Esophagus muscularis mucosa (tissue), 4 donors: ENCODE data around the gene RBMS3. TPM values are rescaled to one million over a fixed set of nuclear protein-coding genes. Genes with fewer than 3 reads are reported as not detected.

Source experiments
- DNase-seq: peaks from one replicate; pipeline ENCODE4 v3.0.0-alpha.2; 2017; ENCODE audit errors: extremely low spot score
- H3K27ac ChIP-seq, 4 donors: fragments of 200-600 bp; sonication (generic); replicated peaks in 1 of 4; 1 replicate in 3 of 4; 2 replicates in 1 of 4; pipeline ENCODE4 v1.5.1; 2016 to 2019; ENCODE audit warnings: mild to moderate bottlenecking in 1 of 4
- H3K27me3 ChIP-seq, 4 donors: fragments of 200-600 bp; sonication (generic); one replicate each; pipeline versions ENCODE4 v1.5.1 to v1.6.0; 2016 to 2019
- H3K36me3 ChIP-seq, 4 donors: fragments of 200-600 bp; sonication (generic); one replicate each; pipeline ENCODE4 v1.5.1; 2016 to 2019
- H3K4me1 ChIP-seq, 4 donors: fragments of 200-600 bp; sonication (generic); one replicate each; pipeline ENCODE4 v1.5.1; 2016 to 2019
- H3K4me3 ChIP-seq, 4 donors: fragments of 200-600 bp; sonication (generic); 1 replicate in 2 of 4; 2 replicates in 2 of 4; pipeline ENCODE4 v1.5.1; 2016 to 2019; ENCODE audit warnings: mild to moderate bottlenecking in 4 of 4, moderate library complexity in 1 of 4
- H3K9me3 ChIP-seq, 4 donors: fragments of 200-600 bp; sonication (generic); 1 replicate in 3 of 4; 2 replicates in 1 of 4; pipeline ENCODE4 v1.5.1; 2016 to 2019
- EP300 ChIP-seq: sonication (generic); formaldehyde crosslinking; IDR thresholded peaks from one replicate; pipeline ENCODE4 v1.6.1; 2017; ENCODE audit warnings: antibody characterized with exemption
- POLR2A ChIP-seq: fragments of 450-650 bp; IDR thresholded peaks from one replicate; pipeline ENCODE4 v1.6.1; 2017; ENCODE audit warnings: antibody characterized with exemption, moderate library complexity, mild to moderate bottlenecking, low read depth
- POLR2AphosphoS5 ChIP-seq, 2 donors: sonication (generic); formaldehyde crosslinking; IDR thresholded peaks; one replicate each; pipeline ENCODE4 v1.6.1; 2017; ENCODE audit warnings: antibody characterized with exemption in 2 of 2
- WGBS: methylation state at CpG from one replicate; pipeline ENCODE4 v1.1.5; 2018; 5-methylcytosine and 5-hydroxymethylcytosine counted together
- intact Hi-C: fragments of 100-400 bp; cut with DNase I; formaldehyde crosslinking; loops from one replicate; pipeline ENCODE4 v1.15.1; 2023
- total RNA-seq, 4 donors: library from RNA; depleted of rRNA; stranded (reverse); fragments of >200 nt; gene quantifications; one replicate each; pipeline versions ENCODE4 v1.1.0 to v1.2.1, GENCODE V29; 2016
- TF ChIP-seq, protein P1 (sequence below), 3 experiments: fragments of 200-600 bp in 2 of 3; fragments of 450-650 bp in 1 of 3; sonication (generic) in 2 of 3; IDR thresholded peaks; one replicate each; pipeline ENCODE4 v1.5.1; 2017 to 2019; ENCODE audit warnings: antibody characterized with exemption in 3 of 3, mild to moderate bottlenecking in 2 of 3, moderate library complexity in 1 of 3

The RBMS3 gene
- total RNA-seq, 4 donors from 2014 or later = 53.0 to 81.5 (median 61.2) TPM

DNA sequence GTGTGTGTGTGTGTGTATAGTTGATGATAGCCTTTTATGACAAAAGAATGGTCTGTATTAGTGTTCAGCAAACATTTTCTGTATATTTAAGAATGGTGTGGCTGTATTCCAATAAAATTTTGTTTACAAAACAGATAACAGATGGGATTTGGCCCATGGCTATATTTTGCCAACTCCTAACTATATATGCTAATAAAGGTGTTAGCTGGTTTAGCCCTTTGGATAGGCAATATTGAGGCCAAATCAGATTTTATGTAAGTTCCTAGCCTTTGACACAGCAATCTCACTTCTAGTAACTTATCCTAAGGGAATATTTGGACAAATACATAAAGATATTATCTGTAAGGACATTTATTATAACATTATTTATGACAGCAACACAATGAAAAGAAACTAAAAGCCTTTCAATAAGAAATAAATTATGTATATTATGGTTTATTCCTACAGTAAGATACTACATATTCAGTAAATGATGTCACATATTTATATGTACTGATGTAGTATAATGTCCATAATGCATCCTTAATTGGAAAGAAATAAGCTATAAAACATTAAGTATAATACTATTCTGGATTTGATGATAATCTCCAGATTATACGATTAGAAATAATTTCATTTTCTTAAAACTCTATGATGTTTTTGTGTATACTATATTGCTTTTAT lies 264.0 kb downstream of the RBMS3 start:
- Histone ChIP-seq H3K36me3 (no peaks in the 10 kb centered on the region), H3K4me1 (peaks cover 0 to 4% (median 0%) of the 10 kb centered on the region in 4 donors), H3K27ac (no peak overlapping the region), H3K4me3 (no peak overlapping the region), H3K27me3 (no peaks in the 10 kb centered on the region), H3K9me3 (no peaks in the 10 kb centered on the region)
- 92% methylated on average over 1 of the region's 1 CpG for WGBS
- TF ChIP-seq POLR2AphosphoS5 (IDR thresholded peaks at IDR 0.05) = no peak
- no peak for TF ChIP-seq EP300
- TF ChIP-seq POLR2A = no peak
- TF ChIP-seq, protein P1, sequence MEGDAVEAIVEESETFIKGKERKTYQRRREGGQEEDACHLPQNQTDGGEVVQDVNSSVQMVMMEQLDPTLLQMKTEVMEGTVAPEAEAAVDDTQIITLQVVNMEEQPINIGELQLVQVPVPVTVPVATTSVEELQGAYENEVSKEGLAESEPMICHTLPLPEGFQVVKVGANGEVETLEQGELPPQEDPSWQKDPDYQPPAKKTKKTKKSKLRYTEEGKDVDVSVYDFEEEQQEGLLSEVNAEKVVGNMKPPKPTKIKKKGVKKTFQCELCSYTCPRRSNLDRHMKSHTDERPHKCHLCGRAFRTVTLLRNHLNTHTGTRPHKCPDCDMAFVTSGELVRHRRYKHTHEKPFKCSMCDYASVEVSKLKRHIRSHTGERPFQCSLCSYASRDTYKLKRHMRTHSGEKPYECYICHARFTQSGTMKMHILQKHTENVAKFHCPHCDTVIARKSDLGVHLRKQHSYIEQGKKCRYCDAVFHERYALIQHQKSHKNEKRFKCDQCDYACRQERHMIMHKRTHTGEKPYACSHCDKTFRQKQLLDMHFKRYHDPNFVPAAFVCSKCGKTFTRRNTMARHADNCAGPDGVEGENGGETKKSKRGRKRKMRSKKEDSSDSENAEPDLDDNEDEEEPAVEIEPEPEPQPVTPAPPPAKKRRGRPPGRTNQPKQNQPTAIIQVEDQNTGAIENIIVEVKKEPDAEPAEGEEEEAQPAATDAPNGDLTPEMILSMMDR (IDR thresholded peaks at IDR 0.05) = no peak
- intact Hi-C loops = no loop called here
- DNase-seq = no peak

DNA sequence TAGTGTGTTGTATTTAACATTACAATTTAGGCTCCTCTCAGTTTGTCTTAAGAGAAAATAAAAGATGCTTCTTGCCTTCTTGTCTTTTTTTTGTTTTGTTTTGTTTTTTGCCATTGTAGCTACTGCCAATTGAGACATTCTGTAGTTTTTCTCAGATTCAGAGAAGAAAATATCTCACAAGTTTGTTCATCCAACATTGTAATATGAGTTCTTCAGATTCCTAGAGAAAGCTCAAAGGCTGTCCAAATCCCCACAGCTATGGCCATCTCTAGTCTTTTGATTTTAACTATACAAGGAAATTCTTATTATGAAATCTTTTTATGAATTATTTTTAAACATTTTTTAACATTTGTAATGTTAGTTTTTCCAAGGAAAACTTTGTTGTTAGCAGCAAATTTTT lies 264.7 kb downstream of the RBMS3 start:
- DNase-seq = no peak
- H3K9me3 ChIP-seq = no peaks in the 10 kb centered on the region
- H3K36me3 ChIP-seq = no peaks in the 10 kb centered on the region
- H3K4me3 ChIP-seq = no peak overlapping the region
- TF ChIP-seq POLR2A = no peak
- no peak for TF ChIP-seq POLR2AphosphoS5 (IDR thresholded peaks at IDR 0.05)
- TF ChIP-seq, protein P1 (IDR thresholded peaks at IDR 0.05) = no peak
- no peaks in the 10 kb centered on the region for H3K4me1 ChIP-seq
- H3K27me3 ChIP-seq = no peaks in the 10 kb centered on the region
- intact Hi-C loops = no loop called here
- no peak overlapping the region for H3K27ac ChIP-seq

DNA sequence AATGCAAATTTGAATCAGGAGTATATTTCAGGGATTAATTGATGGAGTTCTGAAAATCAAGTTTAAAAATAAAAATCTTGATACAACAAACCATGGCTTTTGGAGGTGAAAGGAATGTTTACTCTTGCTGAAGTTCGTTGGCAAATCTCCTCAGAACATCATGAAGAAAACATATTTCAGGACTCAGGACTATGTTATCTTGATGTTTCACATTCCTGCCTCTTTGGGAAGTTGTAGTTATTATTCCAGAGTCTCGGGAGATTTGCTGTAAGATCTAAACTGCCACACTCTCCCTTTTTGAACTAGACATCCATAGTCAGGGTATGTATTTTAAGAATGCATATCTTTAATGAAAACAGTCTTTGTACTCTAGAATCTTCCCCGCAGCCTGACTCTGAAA lies 271.2 kb downstream of the RBMS3 start:
- Histone ChIP-seq H3K4me3 (no peak overlapping the region), H3K36me3 (no peaks in the 10 kb centered on the region), H3K27ac (no peak overlapping the region), H3K4me1 (peaks cover 0 to 29% (median 20%) of the 10 kb centered on the region in 4 donors), H3K27me3 (no peaks in the 10 kb centered on the region), H3K9me3 (no peaks in the 10 kb centered on the region)
- 35% methylated on average over 3 of the region's 3 CpGs for WGBS
- no peak for TF ChIP-seq EP300
- TF ChIP-seq POLR2AphosphoS5 (IDR thresholded peaks at IDR 0.05) = no peak
- no peak for TF ChIP-seq POLR2A
- TF ChIP-seq, protein P1 (IDR thresholded peaks at IDR 0.05) = no peak
- intact Hi-C loops = no loop called here
- DNase-seq = no peak

DNA sequence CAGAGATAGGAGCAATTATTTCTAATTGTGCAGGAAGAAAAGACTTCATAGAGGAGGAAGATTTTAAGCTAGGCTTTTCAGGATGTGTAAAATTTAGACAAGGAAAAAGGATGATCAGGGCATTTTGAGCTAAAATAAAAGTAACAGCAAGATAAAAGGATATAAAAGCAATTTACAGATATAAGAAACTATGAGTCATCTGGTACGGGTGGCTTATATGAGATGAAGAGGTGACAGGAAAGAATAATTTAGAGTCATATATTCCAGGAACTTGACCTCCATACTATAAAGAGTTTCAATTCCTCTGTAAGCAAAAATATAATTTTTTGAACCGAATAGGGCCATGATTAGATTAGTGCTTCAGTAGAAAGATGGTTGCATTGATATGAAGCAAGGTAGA lies 273.7 kb downstream of the RBMS3 start:
- TF ChIP-seq EP300 (no peak), POLR2A (no peak), POLR2AphosphoS5 (IDR thresholded peaks at IDR 0.05) (no peak)
- TF ChIP-seq, protein P1 (IDR thresholded peaks at IDR 0.05) = no peak
- intact Hi-C loops = no loop called here
- DNase-seq = no peak
- H3K27ac ChIP-seq = no peak overlapping the region
- H3K27me3 ChIP-seq = no peaks in the 10 kb centered on the region
- no peaks in the 10 kb centered on the region for H3K36me3 ChIP-seq
- no peak overlapping the region for H3K4me3 ChIP-seq
- no peaks in the 10 kb centered on the region for H3K9me3 ChIP-seq
- 87% methylated on average over 2 of the region's 2 CpGs for WGBS
- peaks cover 0 to 31% (median 23%) of the 10 kb centered on the region in 4 donors for H3K4me1 ChIP-seq

DNA sequence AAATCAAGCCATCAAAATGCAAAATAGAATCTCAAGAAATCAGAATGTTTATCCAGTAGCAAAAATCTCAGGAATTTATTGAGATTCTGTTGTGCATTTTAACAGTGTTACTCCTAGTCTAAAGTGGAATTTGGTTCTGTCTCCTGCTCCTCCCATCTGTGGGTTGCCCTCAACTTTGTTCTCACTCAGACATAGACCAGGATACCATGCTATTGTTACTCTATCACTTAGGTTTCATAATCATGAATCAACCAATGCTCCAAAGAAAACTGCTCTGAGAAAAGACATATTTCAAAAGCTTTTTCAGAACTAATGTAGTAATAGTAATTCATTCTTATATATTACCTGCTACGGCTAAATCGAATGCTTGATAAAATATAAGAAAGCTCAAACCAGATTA lies 274.7 kb downstream of the RBMS3 start:
- DNase-seq = no peak
- no peaks in the 10 kb centered on the region for H3K9me3 ChIP-seq
- WGBS = 96% methylated on average over 2 of the region's 2 CpGs
- intact Hi-C loops = no loop called here
- no peak overlapping the region for H3K27ac ChIP-seq
- no peak overlapping the region for H3K4me3 ChIP-seq
- TF ChIP-seq, protein P1 (IDR thresholded peaks at IDR 0.05) = no peak
- TF ChIP-seq EP300 (no peak), POLR2A (no peak), POLR2AphosphoS5 (IDR thresholded peaks at IDR 0.05) (no peak)
- H3K4me1 ChIP-seq = peaks cover 0 to 41% (median 29%) of the 10 kb centered on the region in 4 donors
- no peaks in the 10 kb centered on the region for H3K36me3 ChIP-seq
- H3K27me3 ChIP-seq = no peaks in the 10 kb centered on the region
